Germinal center (tissue), 1 donor: ENCODE results near the gene FLAD1.

Experiments used
- DNase-seq: peaks from one replicate; pipeline ENCODE4 v3.0.0; 2012; ENCODE audit warnings: mixed read lengths, low spot score

FLAD1 gene

GRCh38 chr1:154982897-154983648 is at the start of gene FLAD1:
TSS of gene FLAD1 (plus strand) at chr1:154983344. CDS start at chr1:154983695, 351 bp downstream.
- DNase-seq: peak; percentile 99

GRCh38 chr1:154934358-154934948 is 48.7 kb upstream of the FLAD1 start:
- DNase-seq: no peak

- no peak for DNase-seq
These were observed 47.2 kb upstream of the FLAD1 start for GRCh38 chr1:154935749-154936554.

- peak; percentile 97 for DNase-seq
These were observed 46.5 kb upstream of the FLAD1 start, which contains the start of gene PMVK for GRCh38 chr1:154936555-154937084. TSS of gene PMVK (minus strand) at chr1:154936719. CDS start at chr1:154936685, 34 bp downstream.

GRCh38 chr1:154937085-154937987 is 45.8 kb upstream of the FLAD1 start:
- peak; percentile 91 for DNase-seq

- DNase-seq: no peak
These were observed 45.2 kb upstream of the FLAD1 start for GRCh38 chr1:154937988-154938386.

- no peak for DNase-seq
These were observed 44.3 kb upstream of the FLAD1 start for GRCh38 chr1:154938604-154939399.

- DNase-seq: no peak
These were observed 43.0 kb upstream of the FLAD1 start for GRCh38 chr1:154940213-154940560.

- DNase-seq: no peak
These were observed 42.4 kb upstream of the FLAD1 start for GRCh38 chr1:154940651-154941194.

GRCh38 chr1:154941333-154942013 is 41.7 kb upstream of the FLAD1 start:
- no peak for DNase-seq

- peak; percentile 56 for DNase-seq
These were observed 39.3 kb upstream of the FLAD1 start for GRCh38 chr1:154943649-154944400.

GRCh38 chr1:154944401-154945159 is 38.6 kb upstream of the FLAD1 start:
- no peak for DNase-seq

GRCh38 chr1:154945160-154945961 is 37.8 kb upstream of the FLAD1 start:
- no peak for DNase-seq

- DNase-seq: no peak
These were observed 36.9 kb upstream of the FLAD1 start for GRCh38 chr1:154945962-154946850.

GRCh38 chr1:154948079-154948478 is 35.1 kb upstream of the FLAD1 start:
- no peak for DNase-seq

GRCh38 chr1:154951901-154952657 is 31.1 kb upstream of the FLAD1 start:
- DNase-seq: peak; percentile 71
